ENCODE data around the gene QSOX2.
A peak's percentile ranks its signal among the peaks of the same experiment; 100 is the strongest.

The QSOX2 gene

DNA sequence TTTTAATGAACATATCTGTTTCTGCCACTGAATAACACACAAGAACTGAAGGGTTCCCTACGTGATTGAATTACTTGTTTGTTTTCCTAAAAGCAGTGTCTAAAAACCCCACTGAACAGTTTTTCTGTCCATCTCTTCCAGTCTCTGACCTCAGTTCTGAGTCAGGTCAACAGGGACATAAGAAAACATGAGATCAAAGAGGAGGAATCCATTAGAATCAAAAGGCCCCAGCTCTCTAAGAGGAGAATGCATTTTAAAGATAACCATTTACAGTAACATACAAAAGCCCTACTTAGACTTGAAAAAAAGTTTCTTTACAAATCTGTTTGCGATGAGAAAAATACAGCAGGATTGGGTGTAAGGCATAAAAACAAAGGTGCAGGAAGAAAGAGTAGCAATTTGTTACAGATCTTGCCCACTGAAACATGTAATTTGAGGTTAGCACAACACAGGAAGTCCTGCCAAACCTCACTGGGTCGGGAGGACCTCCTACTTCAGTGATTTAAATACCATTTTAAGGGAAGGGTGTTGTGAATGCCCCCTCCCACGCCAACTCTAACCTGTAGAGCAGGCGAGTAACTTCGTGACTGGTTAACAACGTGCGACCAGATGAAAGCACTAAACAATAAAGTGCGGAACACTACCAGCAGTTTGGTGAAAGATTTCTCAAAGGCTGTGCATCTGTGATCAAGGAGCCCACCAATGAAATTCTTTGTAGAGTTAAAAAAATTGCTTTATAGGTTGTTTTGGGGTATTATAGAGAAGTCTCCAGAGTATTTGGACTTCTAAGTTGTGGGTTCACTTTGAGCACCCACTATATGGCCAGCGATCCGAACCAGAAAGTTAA, 1.3 kb downstream of the QSOX2 start:
- Histone ChIP-seq H3K9me3 (ENCODE audit: severe bottlenecking) (no peaks in the 10 kb centered on the region), H3K27ac (ENCODE audit: poor library complexity, severe bottlenecking) (no peak overlapping the region), H3K36me3 (ENCODE audit: low read depth) (no peaks in the 10 kb centered on the region), H3K27me3 (ENCODE audit: insufficient read depth, poor library complexity, severe bottlenecking) (no peaks in the 10 kb centered on the region), H3K4me3 (ENCODE audit: severe bottlenecking) (peak overlapping the region; percentile 97), H3K4me1 (ENCODE audit: insufficient read depth, poor library complexity, severe bottlenecking) (peaks cover 9% of the 10 kb centered on the region)
- ATAC-seq (ENCODE audit: low read depth) (no peak), DNase-seq (ENCODE audit: low spot score) (no peak)
- TF ChIP-seq, protein P1, sequence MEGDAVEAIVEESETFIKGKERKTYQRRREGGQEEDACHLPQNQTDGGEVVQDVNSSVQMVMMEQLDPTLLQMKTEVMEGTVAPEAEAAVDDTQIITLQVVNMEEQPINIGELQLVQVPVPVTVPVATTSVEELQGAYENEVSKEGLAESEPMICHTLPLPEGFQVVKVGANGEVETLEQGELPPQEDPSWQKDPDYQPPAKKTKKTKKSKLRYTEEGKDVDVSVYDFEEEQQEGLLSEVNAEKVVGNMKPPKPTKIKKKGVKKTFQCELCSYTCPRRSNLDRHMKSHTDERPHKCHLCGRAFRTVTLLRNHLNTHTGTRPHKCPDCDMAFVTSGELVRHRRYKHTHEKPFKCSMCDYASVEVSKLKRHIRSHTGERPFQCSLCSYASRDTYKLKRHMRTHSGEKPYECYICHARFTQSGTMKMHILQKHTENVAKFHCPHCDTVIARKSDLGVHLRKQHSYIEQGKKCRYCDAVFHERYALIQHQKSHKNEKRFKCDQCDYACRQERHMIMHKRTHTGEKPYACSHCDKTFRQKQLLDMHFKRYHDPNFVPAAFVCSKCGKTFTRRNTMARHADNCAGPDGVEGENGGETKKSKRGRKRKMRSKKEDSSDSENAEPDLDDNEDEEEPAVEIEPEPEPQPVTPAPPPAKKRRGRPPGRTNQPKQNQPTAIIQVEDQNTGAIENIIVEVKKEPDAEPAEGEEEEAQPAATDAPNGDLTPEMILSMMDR (IDR thresholded peaks at IDR 0.05; ENCODE audit: poor library complexity, severe bottlenecking), result no peak

DNA sequence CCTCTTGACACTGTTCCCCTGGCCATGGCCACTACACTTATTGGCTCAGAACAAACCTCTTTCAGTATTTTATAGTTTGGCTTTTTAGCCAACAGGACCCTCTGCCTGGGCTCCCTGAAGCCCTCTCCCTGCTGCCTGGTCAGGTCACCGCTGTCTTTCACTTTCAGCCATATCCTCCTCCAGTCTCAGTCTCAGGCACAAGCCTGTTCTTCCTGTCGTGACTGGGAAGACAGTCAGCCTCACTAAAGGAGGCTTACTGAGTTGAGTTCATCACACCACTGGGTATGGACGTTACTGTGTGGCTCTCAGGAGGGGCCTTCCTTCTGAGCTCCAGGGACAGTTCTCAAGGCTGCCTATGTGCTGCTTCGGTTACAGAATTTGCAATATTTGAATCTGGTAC, 2.0 kb downstream of the QSOX2 start:
- H3K9me3 ChIP-seq (ENCODE audit: severe bottlenecking), result no peaks in the 10 kb centered on the region
- no peaks in the 10 kb centered on the region for H3K27me3 ChIP-seq (ENCODE audit: insufficient read depth, poor library complexity, severe bottlenecking)
- H3K27ac ChIP-seq (ENCODE audit: poor library complexity, severe bottlenecking), result no peak overlapping the region
- no peak for ATAC-seq (ENCODE audit: low read depth)
- no peak overlapping the region for H3K4me3 ChIP-seq (ENCODE audit: severe bottlenecking)
- H3K36me3 ChIP-seq (ENCODE audit: low read depth), result no peaks in the 10 kb centered on the region
- TF ChIP-seq, protein P1 (IDR thresholded peaks at IDR 0.05; ENCODE audit: poor library complexity, severe bottlenecking), result no peak
- DNase-seq (ENCODE audit: low spot score), result no peak
- peaks cover 9% of the 10 kb centered on the region for H3K4me1 ChIP-seq (ENCODE audit: insufficient read depth, poor library complexity, severe bottlenecking)

DNA sequence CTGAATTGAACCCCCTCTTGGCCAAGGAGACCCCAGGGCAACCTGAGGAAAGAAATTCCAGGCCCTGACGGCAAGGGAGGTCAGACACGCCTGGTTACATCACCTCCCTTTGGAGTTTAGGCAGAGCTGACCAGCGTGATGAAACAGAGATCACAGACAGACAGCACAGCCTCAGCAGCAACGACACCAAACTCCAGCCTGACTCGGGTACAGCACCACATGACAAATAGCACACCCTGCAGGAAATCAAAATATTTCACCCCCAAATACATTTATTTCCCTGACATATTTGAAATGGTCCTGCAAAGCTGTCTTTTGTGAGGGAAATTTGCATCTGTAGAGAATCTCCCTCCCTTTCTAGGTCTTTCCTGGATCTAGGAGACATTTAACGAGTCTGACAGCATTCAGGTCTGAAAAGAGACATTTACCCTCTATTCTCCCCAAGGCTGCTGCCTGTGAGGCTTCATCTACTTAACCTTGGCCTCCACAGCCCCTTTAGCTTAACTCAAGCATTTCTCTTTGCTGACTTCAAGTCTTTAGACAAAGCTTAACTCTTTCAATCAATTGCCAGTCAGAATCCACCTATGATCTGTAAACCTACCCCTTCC, 2.6 kb downstream of the QSOX2 start:
- no peak for DNase-seq (ENCODE audit: low spot score)

DNA sequence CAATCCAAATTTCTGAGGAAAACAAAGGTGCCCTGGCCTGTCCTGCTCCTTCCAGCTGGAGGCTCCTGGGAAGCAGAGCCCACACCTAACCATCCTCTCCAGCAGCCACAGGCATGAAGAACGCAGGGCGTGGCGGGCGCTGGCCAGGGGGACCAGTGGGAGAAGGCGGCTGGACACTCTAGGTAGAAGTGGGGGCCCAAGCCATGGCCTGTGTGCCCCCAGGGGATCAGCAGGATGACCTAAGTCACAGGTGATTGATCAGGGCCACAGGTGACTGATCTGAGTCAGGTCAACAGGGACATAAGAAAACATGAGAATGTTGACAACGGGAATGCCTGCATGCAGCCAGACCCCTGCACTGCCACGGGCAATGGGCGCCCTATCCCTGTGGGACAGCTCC, 3.4 kb downstream of the QSOX2 start:
- Histone ChIP-seq H3K4me3 (ENCODE audit: severe bottlenecking) (no peak overlapping the region), H3K36me3 (ENCODE audit: low read depth) (no peaks in the 10 kb centered on the region), H3K9me3 (ENCODE audit: severe bottlenecking) (no peaks in the 10 kb centered on the region), H3K27ac (ENCODE audit: poor library complexity, severe bottlenecking) (no peak overlapping the region), H3K27me3 (ENCODE audit: insufficient read depth, poor library complexity, severe bottlenecking) (no peaks in the 10 kb centered on the region), H3K4me1 (ENCODE audit: insufficient read depth, poor library complexity, severe bottlenecking) (peaks cover 9% of the 10 kb centered on the region)
- ATAC-seq (ENCODE audit: low read depth), result no peak
- no peak for DNase-seq (ENCODE audit: low spot score)
- TF ChIP-seq, protein P1 (IDR thresholded peaks at IDR 0.05; ENCODE audit: poor library complexity, severe bottlenecking), result no peak

More for the DNA sequence above, 2.6 kb downstream of the QSOX2 start:
- Histone ChIP-seq H3K27ac (ENCODE audit: poor library complexity, severe bottlenecking) (no peak overlapping the region), H3K27me3 (ENCODE audit: insufficient read depth, poor library complexity, severe bottlenecking) (no peaks in the 10 kb centered on the region), H3K4me1 (ENCODE audit: insufficient read depth, poor library complexity, severe bottlenecking) (peaks cover 9% of the 10 kb centered on the region), H3K36me3 (ENCODE audit: low read depth) (no peaks in the 10 kb centered on the region), H3K9me3 (ENCODE audit: severe bottlenecking) (no peaks in the 10 kb centered on the region), H3K4me3 (ENCODE audit: severe bottlenecking) (no peak overlapping the region)
- TF ChIP-seq, protein P1 (IDR thresholded peaks at IDR 0.05; ENCODE audit: poor library complexity, severe bottlenecking), result no peak
- ATAC-seq (ENCODE audit: low read depth), result no peak

DNA sequence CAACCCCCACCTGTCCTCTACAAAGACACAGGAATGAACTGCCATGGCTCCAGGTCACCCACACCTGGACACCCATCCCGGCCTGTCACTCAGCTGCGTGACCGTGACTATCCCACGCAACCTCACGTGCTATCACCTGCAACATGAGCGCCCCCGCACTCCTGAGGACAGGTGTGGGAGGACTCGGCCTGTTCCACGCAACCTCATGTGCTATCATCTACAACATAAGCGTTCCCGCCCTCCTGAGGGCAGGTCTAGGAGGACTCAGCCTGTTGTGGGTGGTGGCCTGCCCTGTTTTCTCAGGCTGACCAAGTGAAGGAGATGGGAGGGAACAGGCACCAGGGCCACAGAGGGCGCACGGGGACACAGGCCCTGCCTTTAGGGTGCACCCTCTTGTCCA, 4.1 kb downstream of the QSOX2 start:
- Histone ChIP-seq H3K4me1 (ENCODE audit: insufficient read depth, poor library complexity, severe bottlenecking) (peaks cover 9% of the 10 kb centered on the region), H3K27ac (ENCODE audit: poor library complexity, severe bottlenecking) (no peak overlapping the region), H3K36me3 (ENCODE audit: low read depth) (no peaks in the 10 kb centered on the region), H3K27me3 (ENCODE audit: insufficient read depth, poor library complexity, severe bottlenecking) (no peaks in the 10 kb centered on the region), H3K9me3 (ENCODE audit: severe bottlenecking) (no peaks in the 10 kb centered on the region), H3K4me3 (ENCODE audit: severe bottlenecking) (no peak overlapping the region)
- TF ChIP-seq, protein P1 (IDR thresholded peaks at IDR 0.05; ENCODE audit: poor library complexity, severe bottlenecking), result no peak
- DNase-seq (ENCODE audit: low spot score) (no peak), ATAC-seq (ENCODE audit: low read depth) (no peak)
